ENCODE data around the gene HSPB8. TPM values are rescaled to one million over a fixed set of nuclear protein-coding genes. Genes with fewer than 3 reads are reported as not detected.
A peak's percentile ranks its signal among the peaks of the same experiment; 100 is the strongest.

Gene HSPB8
- total and polyA plus RNA-seq, 2 of the 8 experiments (the other 6 are each of a cell fraction or from before 2014, with no cell fraction given) = 11.7 to 28.2 TPM

DNA sequence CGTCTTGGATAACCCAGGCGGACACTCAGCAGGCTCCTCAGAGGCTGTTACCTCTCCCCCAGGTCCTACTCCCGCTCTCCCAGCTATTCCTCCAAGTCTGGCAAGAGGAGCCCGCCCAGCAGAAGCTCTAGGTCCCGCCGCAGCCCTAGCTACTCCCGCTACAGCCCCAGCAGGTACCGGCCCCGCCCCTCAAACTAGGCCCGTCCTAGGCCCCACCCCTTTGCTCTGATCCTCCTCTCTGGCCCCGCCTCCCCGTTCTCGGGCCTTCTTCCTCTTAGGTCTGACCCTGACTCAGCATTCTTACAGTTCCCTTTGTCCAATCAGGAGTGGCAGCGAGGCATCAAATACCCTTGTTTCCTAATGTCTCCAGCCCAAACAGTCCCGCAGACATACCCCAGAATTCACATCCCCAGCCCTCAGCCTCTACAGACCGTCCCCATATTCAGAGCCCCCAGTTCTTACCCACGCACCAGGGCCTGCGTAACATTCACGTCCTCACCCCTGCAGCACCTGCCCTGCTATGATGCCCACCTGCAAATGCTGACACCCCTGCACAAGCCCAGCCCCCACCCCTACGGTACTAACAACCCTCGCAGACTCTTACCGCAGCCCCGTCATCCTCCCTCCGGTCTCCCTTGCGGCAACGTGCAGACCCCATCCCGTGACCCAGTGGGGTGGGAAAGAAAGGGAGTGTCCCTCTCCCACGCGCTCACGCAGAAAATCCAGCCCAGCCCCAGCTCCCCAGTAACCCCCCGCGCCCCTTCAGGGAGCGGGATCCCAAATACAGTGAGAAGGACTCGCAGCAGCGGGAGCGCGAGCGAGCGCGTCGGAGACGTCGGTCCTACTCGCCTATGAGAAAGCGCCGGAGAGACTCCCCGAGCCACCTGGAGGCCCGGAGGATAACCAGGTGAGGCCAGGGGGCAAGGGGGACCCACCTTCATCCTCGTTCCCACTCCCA lies 25.0 kb upstream of the HSPB8 start:
- Histone ChIP-seq H4K20me1 (replicated peaks in 1 of 2; ENCODE audit: control insufficient read depth in 1 of 2, insufficient read depth in 2 of 2, low read length in 2 of 2) (no peaks in the 10 kb centered on the region), H3K27me3 (replicated peaks in 1 of 4; ENCODE audit: control insufficient read depth in 3 of 4, extremely low read depth in 1 of 4, insufficient read depth in 3 of 4, low read length in 3 of 4) (no peaks in the 10 kb centered on the region), H2AK5ac (ENCODE audit: low read depth, low read length) (0 out of 2 replicates have a peak overlapping the region, but pooled peaks have one; percentile 72), H2AFZ (ENCODE audit: low read length) (peak overlapping the region; percentile 23; the same call in 1 of the 2 replicates), H3K9me3 (ENCODE audit: insufficient read depth in 2 of 2, low read depth in 1 of 2, low read length in 1 of 2) (peaks cover 2 to 7% of the 10 kb centered on the region in 2 experiments; a peak in 3 of 4 replicates), H3K23me2 (ENCODE audit: low read depth, low read length) (peaks cover 7% of the 10 kb centered on the region; the same call in 1 of the 2 replicates), H3K4me1 (replicated peaks in 1 of 4; ENCODE audit: control insufficient read depth in 3 of 4, insufficient read depth in 4 of 4, low read length in 3 of 4) (peaks cover 0 to 6% (median 3%) of the 10 kb centered on the region in 4 experiments; a peak in 4 of 7 replicates), H3K18ac (ENCODE audit: extremely low read depth, low read length) (peak overlapping the region; percentile 93), H2BK5ac (ENCODE audit: low read depth, low read length) (peak overlapping the region; percentile 90), H3K23ac (ENCODE audit: insufficient read length) (no peak overlapping the region), H2BK120ac (replicated peaks; ENCODE audit: low read depth, low read length) (no peak overlapping the region), H4K5ac (ENCODE audit: insufficient read length, low read depth, low read length) (peak overlapping the region; percentile 70), H3K56ac (replicated peaks; ENCODE audit: insufficient read length, low read depth, low read length) (peak overlapping the region; percentile 23), H3K14ac (ENCODE audit: insufficient read length) (no peak overlapping the region), H2BK12ac (ENCODE audit: low read depth, low read length) (peak overlapping the region; percentile 89), H4K8ac (ENCODE audit: extremely low read depth, insufficient read depth, low read length) (peak overlapping the region; percentile 93), H2BK20ac (ENCODE audit: low read length) (no peak overlapping the region), H3K36me3 (ENCODE audit: control insufficient read depth in 2 of 4, insufficient read depth in 4 of 4, low read length in 3 of 4) (peaks cover 2 to 19% (median 3%) of the 10 kb centered on the region in 4 experiments; a peak in 4 of 8 replicates), H3K4me2 (ENCODE audit: insufficient read depth in 1 of 2, low read depth in 2 of 2, low read length in 2 of 2) (peak overlapping the region; percentile 73 to 98), H3K27ac (ENCODE audit: low read depth, low read length) (peak overlapping the region; percentile 94), H3K4ac (replicated peaks; ENCODE audit: insufficient read length, low read depth, low read length) (peak overlapping the region; percentile 10), H4K91ac (replicated peaks; ENCODE audit: insufficient read length, low read length) (peak overlapping the region; percentile 91), H3K79me1 (ENCODE audit: low read depth, low read length) (no peaks in the 10 kb centered on the region), H3K9ac (replicated peaks in 1 of 4; ENCODE audit: extremely low read depth in 1 of 4, low read depth in 3 of 4, low read length in 3 of 4) (peak overlapping the region in 3 of 4 experiments; percentile 47 to 84 (median 84); a peak in 6 of 7 replicates), H3K79me2 (ENCODE audit: control insufficient read depth in 1 of 2, insufficient read depth in 2 of 2, low read length in 2 of 2) (peaks cover 0 to 10% of the 10 kb centered on the region in 2 experiments; a peak in 1 of 4 replicates), H2BK15ac (ENCODE audit: low read length) (0 out of 2 replicates have a peak overlapping the region, but pooled peaks have one; percentile 92), H3K4me3 (ENCODE audit: extremely low read depth in 1 of 4, insufficient read depth in 2 of 4, low read depth in 3 of 4, low read length in 4 of 4) (peak overlapping the region; percentile 68 to 81 (median 72))
- FAIRE-seq (peak; percentile 86), DNase-seq (ENCODE audit: low read depth in 1 of 2, low spot score in 2 of 2) (peak; percentile 93 to 97)
- 1% methylated on average over 45 of the region's 49 CpGs; no CpG with 5 or more reads in 1 of the 2 experiments for WGBS, 2 experiments (ENCODE audit: extremely low coverage in 1 of 2, insufficient coverage in 1 of 2, insufficient read length in 1 of 2, insufficient replicate concordance in 2 of 2, low coverage in 1 of 2, low lambda C conversion rate in 2 of 2, missing lambda C conversion rate in 1 of 2)
- POLR2A ChIA-PET (ENCODE audit: partially characterized antibody) = interaction anchor here (0.6 to 3.2 kb wide), 35 partner anchors 9 to 270 kb away, joined by 3 to 24 read pairs (median 4); partner anchors contain the start of genes HSPB8 and SRRM4
- CTCF ChIA-PET (ENCODE audit: partially characterized antibody) = interaction anchor here (0.6 to 4.3 kb wide), 17 partner anchors 11 to 776 kb away, joined by 3 to 16 read pairs (median 3); partner anchors contain the start of gene HSPB8
- TF ChIP-seq POLR2A (IDR thresholded peaks at IDR 0.05; ENCODE audit: control extremely low read depth in 1 of 2, low read depth in 2 of 2, low read length in 2 of 2) (peak in 1 of 2 experiments; percentile 68; a peak in 2 of 3 replicates), SIX5 (IDR thresholded peaks at IDR 0.05; ENCODE audit: low read depth, low read length) (no peak), TEAD4 (IDR thresholded peaks at IDR 0.05; ENCODE audit: low read depth, low read length) (no peak), KDM5A (IDR thresholded peaks at IDR 0.05; ENCODE audit: low read length) (no peak), CEBPB (IDR thresholded peaks at IDR 0.05; ENCODE audit: low read depth, low read length) (no peak), E2F6 (IDR thresholded peaks at IDR 0.05) (no peak), JUND (IDR thresholded peaks at IDR 0.05; ENCODE audit: low read length) (no peak)
- TF ChIP-seq, protein P1, sequence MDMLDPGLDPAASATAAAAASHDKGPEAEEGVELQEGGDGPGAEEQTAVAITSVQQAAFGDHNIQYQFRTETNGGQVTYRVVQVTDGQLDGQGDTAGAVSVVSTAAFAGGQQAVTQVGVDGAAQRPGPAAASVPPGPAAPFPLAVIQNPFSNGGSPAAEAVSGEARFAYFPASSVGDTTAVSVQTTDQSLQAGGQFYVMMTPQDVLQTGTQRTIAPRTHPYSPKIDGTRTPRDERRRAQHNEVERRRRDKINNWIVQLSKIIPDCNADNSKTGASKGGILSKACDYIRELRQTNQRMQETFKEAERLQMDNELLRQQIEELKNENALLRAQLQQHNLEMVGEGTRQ (IDR thresholded peaks at IDR 0.05; ENCODE audit: low read length) = no peak
- TF ChIP-seq, protein P2, sequence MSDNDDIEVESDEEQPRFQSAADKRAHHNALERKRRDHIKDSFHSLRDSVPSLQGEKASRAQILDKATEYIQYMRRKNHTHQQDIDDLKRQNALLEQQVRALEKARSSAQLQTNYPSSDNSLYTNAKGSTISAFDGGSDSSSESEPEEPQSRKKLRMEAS (IDR thresholded peaks at IDR 0.05) = peak; percentile 71

Measured in H1 (cell line).